T-helper 17 cell (primary cell): Measurements from ENCODE around the gene NXN. TPM values are rescaled to one million over a fixed set of nuclear protein-coding genes. Genes with fewer than 3 reads are reported as not detected.
"Not testable (repeated sequence)": the region's sequence is repeated elsewhere in the genome, so short reads cannot be mapped to it uniquely, and the experiment has no call there.

ENCODE experiments used
- ATAC-seq: fragments of 150-1000 bp; cut with Tn5 transposase; 2 replicates; pipeline ENCODE4 v1.10.0; 2021; ENCODE audit warnings: mild to moderate bottlenecking, moderate library complexity
- DNase-seq, 3 donors: peaks; one replicate each; pipeline versions ENCODE4 v3.0.0 to v3.0.0-alpha.2; 2020 to 2021
- H3K9me3 ChIP-seq: one replicate; pipeline ENCODE4 v1.7.0; 2013; ENCODE audit warnings: low read length, mild to moderate bottlenecking; ENCODE audit not compliant: control insufficient read depth, poor library complexity, severe bottlenecking
- H3K27ac Mint-ChIP-seq: one replicate; pipeline ENCODE4 v1.8.0; 2022; ENCODE audit warnings: mild to moderate bottlenecking, moderate library complexity, mixed read lengths
- H3K27me3 Mint-ChIP-seq: one replicate; pipeline ENCODE4 v1.8.0; 2022; ENCODE audit warnings: mixed read lengths
- H3K36me3 Mint-ChIP-seq: one replicate; pipeline ENCODE4 v1.8.0; 2022; ENCODE audit warnings: low read depth, mixed read lengths
- H3K4me1 Mint-ChIP-seq: one replicate; pipeline ENCODE4 v1.8.0; 2022; ENCODE audit warnings: mild to moderate bottlenecking, mixed read lengths
- H3K4me3 Mint-ChIP-seq: one replicate; pipeline ENCODE4 v1.8.0; 2022; ENCODE audit warnings: mild to moderate bottlenecking, moderate library complexity, mixed read lengths
- total RNA-seq, 4 donors: library from RNA in 2 of 4; stranded (reverse) in 2 of 4; gene quantifications; one replicate each; pipeline ENCODE4 v1.2.3 and lab custom pipeline; 2022 to 2026

Gene NXN
- total RNA-seq, 2 donors from 2014 or later = 3.3 to 4.4 TPM

- not testable (repeated sequence) for H3K4me3 Mint-ChIP-seq, H3K36me3 Mint-ChIP-seq, ATAC-seq, H3K9me3 ChIP-seq, H3K27ac Mint-ChIP-seq, H3K4me1 Mint-ChIP-seq, DNase-seq
- H3K27me3 Mint-ChIP-seq = peaks cover 64% of the 10 kb centered on the region
These were observed 73.9 kb downstream of the NXN start for GRCh38 chr17:905708-906107.

DNA sequence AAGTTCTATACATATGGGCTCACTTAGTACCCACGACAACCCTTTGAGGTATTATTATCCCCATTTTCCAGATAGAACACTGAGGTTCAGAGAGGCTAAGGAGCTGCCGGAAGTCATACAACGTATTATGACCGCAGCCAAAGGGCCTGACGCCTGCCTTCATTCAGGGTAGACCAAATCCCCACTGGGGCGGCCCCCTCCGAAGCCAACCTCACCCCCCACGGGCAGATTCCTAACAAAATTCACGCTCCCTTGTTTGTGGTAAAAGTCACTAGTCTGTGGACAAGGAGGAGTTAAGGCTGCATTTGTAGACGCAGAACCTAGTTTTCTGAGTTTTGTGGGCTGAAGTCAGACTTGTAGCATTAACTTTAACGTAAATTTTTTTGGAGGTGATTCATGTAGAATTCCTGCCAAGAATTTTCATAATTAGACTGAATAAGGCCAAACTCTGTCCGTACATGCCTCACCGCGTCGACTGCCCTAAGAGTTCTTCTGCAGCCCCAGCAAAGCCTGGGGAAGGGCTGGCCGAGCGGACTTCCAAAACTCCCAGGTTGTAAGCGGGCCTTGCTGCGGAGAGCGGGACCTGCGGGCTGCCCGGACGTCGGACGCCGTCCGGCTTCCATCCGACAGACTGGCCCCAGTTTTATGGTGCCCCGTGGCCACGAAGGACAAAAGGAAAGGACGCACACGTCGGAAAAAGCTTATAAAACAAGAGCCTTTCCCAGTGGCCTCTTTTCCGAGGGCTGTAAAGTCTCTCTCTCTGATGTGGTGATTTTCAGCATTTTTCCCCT is 75.7 kb downstream of the NXN start:
- no peak overlapping the region for H3K4me3 Mint-ChIP-seq
- H3K27ac Mint-ChIP-seq = no peak overlapping the region
- no peak for ATAC-seq
- no peaks in the 10 kb centered on the region for H3K9me3 ChIP-seq
- DNase-seq = no peak
- peaks cover 66% of the 10 kb centered on the region for H3K27me3 Mint-ChIP-seq
- H3K36me3 Mint-ChIP-seq = no peaks in the 10 kb centered on the region
- no peaks in the 10 kb centered on the region for H3K4me1 Mint-ChIP-seq

- ATAC-seq (no peak), DNase-seq (no peak)
- no peaks in the 10 kb centered on the region for H3K36me3 Mint-ChIP-seq
- H3K27ac Mint-ChIP-seq = no peak overlapping the region
- H3K4me1 Mint-ChIP-seq = no peaks in the 10 kb centered on the region
- H3K27me3 Mint-ChIP-seq = peaks cover 78% of the 10 kb centered on the region
- H3K4me3 Mint-ChIP-seq = no peak overlapping the region
- no peaks in the 10 kb centered on the region for H3K9me3 ChIP-seq
These were observed 77.1 kb downstream of the NXN start for GRCh38 chr17:902463-902862.

- Mint-ChIP-seq H3K4me1 (no peaks in the 10 kb centered on the region), H3K27ac (no peak overlapping the region), H3K4me3 (no peak overlapping the region), H3K27me3 (peaks cover 79% of the 10 kb centered on the region), H3K36me3 (no peaks in the 10 kb centered on the region)
- no peak for DNase-seq
- no peak for ATAC-seq
- H3K9me3 ChIP-seq = no peaks in the 10 kb centered on the region
These were observed 77.6 kb downstream of the NXN start for GRCh38 chr17:901964-902363.

GRCh38 chr17:901191-901950 is 78.2 kb downstream of the NXN start:
- Mint-ChIP-seq H3K27ac (no peak overlapping the region), H3K4me3 (no peak overlapping the region), H3K27me3 (peaks cover 79% of the 10 kb centered on the region), H3K36me3 (no peaks in the 10 kb centered on the region), H3K4me1 (no peaks in the 10 kb centered on the region)
- ATAC-seq (no peak), DNase-seq (no peak)
- H3K9me3 ChIP-seq = no peaks in the 10 kb centered on the region

DNA sequence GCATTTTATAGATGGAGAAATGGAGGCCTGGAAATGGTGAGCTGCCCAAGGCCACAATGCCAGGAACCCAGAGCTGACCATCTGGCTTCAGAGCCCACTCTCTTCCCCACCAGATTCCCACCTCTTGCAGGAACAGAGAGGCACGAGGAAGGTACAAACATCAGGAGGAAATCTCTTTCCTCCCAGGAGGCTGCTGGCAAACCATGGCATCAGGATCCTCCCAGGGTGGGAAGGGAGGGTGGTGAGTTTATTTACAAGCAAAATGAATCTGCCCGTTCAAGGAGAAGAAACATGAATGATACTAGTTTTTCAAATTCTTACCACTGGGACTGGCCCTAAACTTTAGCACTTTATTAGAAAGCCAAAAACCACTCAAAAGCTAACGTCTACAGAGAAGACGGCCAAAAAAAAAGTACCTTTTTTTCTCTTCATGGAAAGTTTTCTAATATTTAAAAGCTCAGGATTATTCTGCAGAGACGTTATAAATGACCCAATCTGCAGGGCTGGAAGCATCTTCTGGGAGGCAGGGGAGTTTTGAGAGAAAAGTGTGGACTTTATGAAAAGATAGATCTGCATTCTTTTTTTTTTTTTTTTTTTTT is 79.1 kb downstream of the NXN start:
- no peak overlapping the region for H3K4me3 Mint-ChIP-seq
- no peaks in the 10 kb centered on the region for H3K36me3 Mint-ChIP-seq
- H3K4me1 Mint-ChIP-seq = no peaks in the 10 kb centered on the region
- no peak overlapping the region for H3K27ac Mint-ChIP-seq
- peaks cover 78% of the 10 kb centered on the region for H3K27me3 Mint-ChIP-seq
- no peak for ATAC-seq
- no peaks in the 10 kb centered on the region for H3K9me3 ChIP-seq
- DNase-seq = no peak

DNA sequence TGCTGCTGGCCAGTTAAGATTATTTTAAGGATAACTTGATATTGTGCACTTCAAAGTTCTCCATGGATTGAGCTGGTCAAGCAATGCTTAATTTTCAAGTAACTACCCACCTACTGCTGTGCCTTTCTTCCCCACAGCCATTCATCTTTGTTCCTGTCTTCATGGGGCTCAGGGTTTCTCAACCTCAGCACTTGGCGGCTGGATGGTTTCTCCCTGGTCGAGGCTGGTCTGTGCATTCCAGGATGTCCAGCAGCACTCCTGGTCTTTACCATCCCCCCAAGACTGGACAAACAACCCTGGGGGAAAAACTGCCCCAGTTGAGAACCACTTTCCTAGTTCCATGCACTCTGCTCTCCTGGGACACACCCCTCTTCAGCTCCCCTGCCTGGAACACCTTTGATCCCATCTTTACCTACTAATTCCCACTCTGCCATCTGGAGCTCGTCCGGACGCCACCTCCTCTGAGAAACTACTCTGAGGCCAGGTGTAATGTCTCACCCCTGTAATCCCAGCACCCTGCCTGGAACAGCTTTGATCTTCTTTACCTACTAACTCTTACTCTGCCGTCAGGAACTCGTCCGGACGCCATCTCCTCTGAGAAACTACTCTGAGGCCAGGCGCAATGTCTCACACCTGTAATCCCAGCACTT is 81.5 kb downstream of the NXN start:
- H3K9me3 ChIP-seq = no peaks in the 10 kb centered on the region
- no peaks in the 10 kb centered on the region for H3K36me3 Mint-ChIP-seq
- DNase-seq (no peak), ATAC-seq (no peak)
- no peak overlapping the region for H3K4me3 Mint-ChIP-seq
- H3K4me1 Mint-ChIP-seq = no peaks in the 10 kb centered on the region
- H3K27me3 Mint-ChIP-seq = peaks cover 56% of the 10 kb centered on the region
- no peak overlapping the region for H3K27ac Mint-ChIP-seq

DNA sequence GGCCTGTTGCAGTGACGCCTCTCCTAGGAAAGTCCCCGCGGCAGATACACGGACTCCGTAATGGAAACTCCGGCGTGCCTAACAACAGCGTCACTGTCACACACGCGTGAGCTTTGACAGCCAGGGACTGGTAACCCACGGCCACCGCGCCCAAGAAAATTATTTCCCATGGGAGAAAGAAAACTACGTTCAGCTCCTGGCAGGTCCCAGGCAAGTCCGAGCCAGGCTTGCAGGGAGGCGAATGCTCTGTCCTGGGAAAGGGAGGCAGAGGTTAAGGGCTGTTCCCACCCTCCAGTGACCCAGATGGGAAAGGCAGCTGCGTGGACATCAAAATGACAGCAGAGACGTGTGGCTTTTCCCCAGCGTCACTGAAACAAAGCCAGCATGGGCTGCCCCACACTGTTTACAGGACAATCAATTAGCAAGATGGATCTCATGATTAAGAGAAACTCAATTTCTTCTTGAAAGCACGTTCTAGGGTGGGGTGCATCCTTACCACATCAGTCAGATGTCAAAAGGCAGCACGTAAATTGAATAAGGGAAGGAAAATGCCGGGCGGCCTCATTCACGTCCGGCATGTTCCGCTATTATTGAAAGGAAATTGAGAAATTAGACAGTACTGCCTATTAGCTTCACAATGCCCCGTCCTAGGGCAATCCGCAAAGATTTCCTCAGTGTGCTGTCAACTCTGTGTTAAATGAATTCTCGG is 82.5 kb downstream of the NXN start:
- H3K4me3 Mint-ChIP-seq = no peak overlapping the region
- no peak for DNase-seq
- H3K27me3 Mint-ChIP-seq = peaks cover 46% of the 10 kb centered on the region
- H3K4me1 Mint-ChIP-seq = no peaks in the 10 kb centered on the region
- no peaks in the 10 kb centered on the region for H3K9me3 ChIP-seq
- ATAC-seq = no peak
- H3K36me3 Mint-ChIP-seq = peaks cover 2% of the 10 kb centered on the region
- no peak overlapping the region for H3K27ac Mint-ChIP-seq

DNA sequence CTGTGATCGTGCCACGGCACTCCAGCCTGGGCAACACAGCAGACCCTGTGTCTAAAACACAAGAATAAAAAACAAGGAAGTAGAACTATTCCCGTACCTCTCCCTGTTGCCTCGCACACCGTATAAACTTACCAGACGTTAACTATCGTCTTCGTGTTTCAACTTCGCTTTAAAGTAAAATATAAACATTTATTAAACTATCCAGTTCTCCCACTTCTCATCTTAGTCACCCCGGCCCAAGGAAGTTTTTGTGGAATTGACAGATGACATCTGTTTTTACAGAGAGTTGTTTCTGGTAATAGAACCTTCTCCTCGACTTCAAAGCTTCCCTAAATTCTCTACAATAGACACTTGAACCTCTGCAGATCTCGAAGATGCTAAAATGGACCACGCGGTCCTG is 83.1 kb downstream of the NXN start:
- DNase-seq (no peak), ATAC-seq (no peak)
- Mint-ChIP-seq H3K4me3 (no peak overlapping the region), H3K27me3 (peaks cover 40% of the 10 kb centered on the region), H3K36me3 (peaks cover 2% of the 10 kb centered on the region), H3K4me1 (no peaks in the 10 kb centered on the region), H3K27ac (no peak overlapping the region)
- no peaks in the 10 kb centered on the region for H3K9me3 ChIP-seq

GRCh38 chr17:892958-893357 is 86.6 kb downstream of the NXN start:
- Mint-ChIP-seq H3K4me1 (peaks cover 5% of the 10 kb centered on the region), H3K4me3 (no peak overlapping the region), H3K36me3 (peaks cover 2% of the 10 kb centered on the region), H3K27ac (no peak overlapping the region), H3K27me3 (peaks cover 40% of the 10 kb centered on the region)
- ATAC-seq = no peak
- DNase-seq = no peak
- no peaks in the 10 kb centered on the region for H3K9me3 ChIP-seq

DNA sequence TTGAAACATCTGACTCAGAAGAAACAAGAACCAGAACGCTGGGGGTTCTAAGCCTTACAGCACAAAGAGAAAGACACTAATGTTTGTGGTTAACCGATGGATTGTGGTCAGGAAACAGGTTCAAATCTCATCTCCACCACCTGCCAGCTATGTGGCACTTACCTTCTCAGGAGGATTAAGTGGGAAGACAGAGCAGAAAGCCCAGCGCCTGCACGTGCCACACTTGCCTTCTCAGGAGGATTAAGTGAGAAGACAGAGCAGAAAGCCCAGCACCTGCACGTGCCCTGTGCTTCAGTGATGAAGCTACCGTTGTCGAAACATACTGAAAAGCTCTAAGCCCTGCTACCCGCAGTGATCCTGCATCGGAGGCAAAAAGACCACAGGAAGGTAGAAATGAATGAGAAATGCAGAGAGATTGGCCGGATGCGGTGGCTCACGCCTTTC is 90.6 kb downstream of the NXN start:
- Mint-ChIP-seq H3K4me3 (no peak overlapping the region), H3K27ac (no peak overlapping the region), H3K36me3 (peaks cover 2% of the 10 kb centered on the region), H3K4me1 (peaks cover 5% of the 10 kb centered on the region), H3K27me3 (peaks cover 37% of the 10 kb centered on the region)
- H3K9me3 ChIP-seq = no peaks in the 10 kb centered on the region
- DNase-seq = no peak
- peak; percentile 65 for ATAC-seq

DNA sequence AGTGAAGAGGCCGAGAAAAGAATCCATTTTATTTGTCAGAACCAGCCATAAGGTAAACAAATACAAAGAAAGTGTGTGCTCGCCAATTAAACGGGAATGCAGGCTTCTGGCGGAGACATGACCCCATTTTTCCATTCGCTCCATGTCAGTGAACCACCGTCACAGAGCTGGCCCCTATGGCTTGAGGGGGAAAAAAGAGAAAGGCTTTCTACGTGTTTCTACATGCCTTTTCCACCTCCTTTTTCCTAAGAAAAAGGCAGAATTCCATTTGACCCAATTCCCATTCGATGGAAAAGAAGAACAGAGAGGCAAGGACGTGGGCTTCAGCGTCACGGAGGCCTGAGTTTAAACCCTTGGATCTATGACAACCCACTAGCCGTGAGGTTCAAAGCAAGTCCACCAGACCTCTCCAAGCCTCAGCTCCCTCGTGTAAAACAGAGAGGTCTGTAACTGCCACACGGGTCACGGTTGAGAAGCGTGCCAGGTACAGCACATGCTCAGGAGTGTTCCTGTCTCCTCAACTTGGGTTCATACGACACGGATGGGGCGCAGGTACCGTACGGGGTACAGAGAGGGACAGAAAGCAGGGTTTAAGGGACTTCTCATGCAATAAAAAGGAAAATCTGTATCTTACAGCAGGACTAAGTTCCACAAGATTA is 91.9 kb downstream of the NXN start:
- no peak for ATAC-seq
- H3K4me3 Mint-ChIP-seq = no peak overlapping the region

More for the DNA sequence above, 91.9 kb downstream of the NXN start:
- Mint-ChIP-seq H3K27ac (no peak overlapping the region), H3K27me3 (peaks cover 37% of the 10 kb centered on the region), H3K36me3 (peaks cover 2% of the 10 kb centered on the region), H3K4me1 (peaks cover 5% of the 10 kb centered on the region)
- DNase-seq = no peak
- H3K9me3 ChIP-seq = no peaks in the 10 kb centered on the region
